Liver (tissue), 9 donors: ENCODE data around the gene SURF2. TPM values are rescaled to one million over a fixed set of nuclear protein-coding genes. Genes with fewer than 3 reads are reported as not detected.

Experiments used
- DNase-seq: peaks from one replicate; pipeline ENCODE4 v3.0.0-alpha.2; 2017; ENCODE audit warnings: low spot score
- H3K27ac ChIP-seq, 2 donors: one replicate each; pipeline ENCODE4 v1.7.0; 2013; ENCODE audit warnings: inconsistent platforms in 2 of 2, low read length in 2 of 2, control low read depth in 1 of 2, low read depth in 1 of 2, mild to moderate bottlenecking in 1 of 2
- H3K27me3 ChIP-seq, 4 donors: one replicate each; pipeline versions ENCODE4 v1.6.1 to v1.7.0; 2013; ENCODE audit warnings: low read length in 3 of 4, inconsistent platforms in 1 of 4, mild to moderate bottlenecking in 1 of 4, moderate library complexity in 1 of 4; ENCODE audit not compliant: control insufficient read depth in 4 of 4, insufficient read depth in 4 of 4
- H3K36me3 ChIP-seq, 4 donors: one replicate each; pipeline versions ENCODE4 v1.6.1 to v1.7.0; 2013; ENCODE audit warnings: low read length in 3 of 4, mild to moderate bottlenecking in 3 of 4, low read depth in 1 of 4, moderate library complexity in 1 of 4; ENCODE audit not compliant: control insufficient read depth in 4 of 4, insufficient read depth in 3 of 4
- H3K4me1 ChIP-seq, 4 donors: one replicate each; pipeline versions ENCODE4 v1.6.1 to v1.7.0; 2013; ENCODE audit warnings: low read length in 3 of 4, mild to moderate bottlenecking in 3 of 4, moderate library complexity in 1 of 4; ENCODE audit not compliant: control insufficient read depth in 4 of 4, insufficient read depth in 4 of 4
- H3K4me3 ChIP-seq, 3 donors: one replicate each; pipeline versions ENCODE4 v1.6.1 to v1.7.0; 2013; ENCODE audit warnings: low read length in 3 of 3, control low read depth in 1 of 3, low read depth in 1 of 3, mild to moderate bottlenecking in 1 of 3
- H3K9ac ChIP-seq, 2 donors: one replicate each; pipeline ENCODE4 v1.7.0; 2013; ENCODE audit warnings: low read length in 2 of 2, mild to moderate bottlenecking in 2 of 2, moderate library complexity in 2 of 2, control low read depth in 1 of 2, low read depth in 1 of 2
- H3K9me3 ChIP-seq, 4 donors: one replicate each; pipeline versions ENCODE4 v1.6.1 to v1.7.0; 2013; ENCODE audit warnings: low read length in 3 of 4; ENCODE audit not compliant: control insufficient read depth in 4 of 4
- ATF3 ChIP-seq: IDR thresholded peaks from 2 replicates; pipeline ENCODE4 v1.6.1; 2016; ENCODE audit warnings: antibody characterized with exemption
- CTCF ChIP-seq: fragments of 150-350 bp; IDR thresholded peaks from 2 replicates; pipeline ENCODE4 v1.5.1; 2017; ENCODE audit warnings: improper control_type of control experiment, low read depth, low read length; ENCODE audit not compliant: missing input control
- FOXA1 ChIP-seq: IDR thresholded peaks from 2 replicates; pipeline ENCODE4 v1.6.1; 2016; ENCODE audit warnings: antibody characterized with exemption
- FOXA2 ChIP-seq: IDR thresholded peaks from 2 replicates; pipeline ENCODE4 v1.6.1; 2016; ENCODE audit warnings: antibody characterized with exemption
- GABPA ChIP-seq, 2 donors: IDR thresholded peaks in 1 of 2; conservative IDR thresholded peaks in 1 of 2; 2 replicates each; pipeline ENCODE4 v1.6.1; 2016; ENCODE audit warnings: antibody characterized with exemption in 2 of 2, mild to moderate bottlenecking in 1 of 2, moderate library complexity in 1 of 2
- HNF4G ChIP-seq: IDR thresholded peaks from 2 replicates; pipeline ENCODE4 v1.6.1; 2016; ENCODE audit warnings: antibody characterized with exemption
- NR2F2 ChIP-seq: IDR thresholded peaks from 2 replicates; pipeline ENCODE4 v1.6.1; 2016; ENCODE audit warnings: antibody characterized with exemption
- RAD21 ChIP-seq, 2 donors: IDR thresholded peaks; 2 replicates each; pipeline ENCODE4 v1.6.1; 2016; ENCODE audit warnings: antibody characterized with exemption in 2 of 2, mild to moderate bottlenecking in 2 of 2
- REST ChIP-seq: IDR thresholded peaks from 2 replicates; pipeline ENCODE4 v1.6.1; 2016; ENCODE audit warnings: antibody characterized with exemption, mild to moderate bottlenecking
- RXRA ChIP-seq, 2 donors: IDR thresholded peaks; 2 replicates each; pipeline ENCODE4 v1.6.1; 2017 to 2018; ENCODE audit warnings: antibody characterized with exemption in 2 of 2, mild to moderate bottlenecking in 1 of 2
- TAF1 ChIP-seq: conservative IDR thresholded peaks from 2 replicates; pipeline ENCODE4 v1.6.1; 2016; ENCODE audit warnings: antibody characterized with exemption, mild to moderate bottlenecking
- WGBS: extraction: QIAGEN DNeasy Blood & Tissue Kit; methylation state at CpG from one replicate; pipeline ENCODE4 v1.1.7; 2013; 5-methylcytosine and 5-hydroxymethylcytosine counted together
- polyA plus RNA-seq, 2 donors: library from polyadenylated mRNA; stranded (reverse) in 1 of 2; unstranded in 1 of 2; fragments of 200-250 nt in 1 of 2; fragments of >200 nt in 1 of 2; fragmentation: Nextera tagmentation in 1 of 2; extraction: Ambion mirVana in 1 of 2; gene quantifications; one replicate each; pipeline versions ENCODE4 v1.2.1 to v1.2.3, GENCODE V29; 2013 to 2015
- total RNA-seq, 2 donors: library from RNA; depleted of rRNA; stranded (reverse); fragments of >200 nt; gene quantifications; one replicate each; pipeline ENCODE4 v1.2.3, GENCODE V29; 2014
- donor health status: healthy.
- donor health status: healthy.
- donor health status: healthy.
- donor health status: healthy.
- donor health status: healthy.

SURF2 gene
- total and polyA plus RNA-seq, 4 donors: 6.0 to 15.8 (median 13.7) TPM

- no peak overlapping the region for H3K9ac ChIP-seq
- 87% methylated on average over 9 of the region's 9 CpGs for WGBS
- DNase-seq: no peak
Measured at GRCh38 chr9:133387680-133388079, 31.3 kb downstream of the SURF2 start.

GRCh38 chr9:133389025-133389557 lies 32.7 kb downstream of the SURF2 start:
- TF ChIP-seq CTCF (no peak), HNF4G (no peak), FOXA2 (no peak), FOXA1 (no peak), RAD21 (IDR thresholded peaks at IDR 0.05) (no peak), ATF3 (no peak), REST (no peak)
- Histone ChIP-seq H3K4me3 (no peak overlapping the region), H3K27me3 (no peaks in the 10 kb centered on the region), H3K36me3 (no peaks in the 10 kb centered on the region), H3K27ac (no peak overlapping the region), H3K9ac (no peak overlapping the region), H3K9me3 (no peaks in the 10 kb centered on the region), H3K4me1 (no peaks in the 10 kb centered on the region)
- no peak for DNase-seq
- 95% methylated on average over 12 of the region's 12 CpGs for WGBS

More at GRCh38 chr9:133387680-133388079, 31.3 kb downstream of the SURF2 start:
- Histone ChIP-seq H3K27me3 (no peaks in the 10 kb centered on the region), H3K4me3 (no peak overlapping the region), H3K4me1 (no peaks in the 10 kb centered on the region), H3K36me3 (no peaks in the 10 kb centered on the region), H3K9me3 (no peaks in the 10 kb centered on the region), H3K27ac (no peak overlapping the region)
- TF ChIP-seq NR2F2 (no peak), HNF4G (no peak), CTCF (no peak), TAF1 (no peak), RAD21 (IDR thresholded peaks at IDR 0.05) (no peak), GABPA (IDR thresholded peaks at IDR 0.05 in 1 of 2, conservative IDR thresholded peaks at IDR 0.05 in 1 of 2) (no peak), RXRA (IDR thresholded peaks at IDR 0.05) (no peak)
